OCI-LY3 (cell line): ENCODE results near the gene C18orf63.

Experiments
- EZH2phosphoT487 ChIP-seq: fragments of 200-600 bp; shearing (Covaris generic); IDR thresholded peaks from 2 replicates; pipeline ENCODE4 v1.6.1; 2018; ENCODE audit warnings: antibody characterized with exemption, mixed run types, low read depth
- TF ChIP-seq, protein P1 (sequence below): fragments of 200-600, 300-600 bp; sonication (generic); IDR thresholded peaks from 2 replicates; pipeline ENCODE4 v1.5.1; 2014; ENCODE audit warnings: antibody characterized with exemption, low read length, low read depth

DNA sequence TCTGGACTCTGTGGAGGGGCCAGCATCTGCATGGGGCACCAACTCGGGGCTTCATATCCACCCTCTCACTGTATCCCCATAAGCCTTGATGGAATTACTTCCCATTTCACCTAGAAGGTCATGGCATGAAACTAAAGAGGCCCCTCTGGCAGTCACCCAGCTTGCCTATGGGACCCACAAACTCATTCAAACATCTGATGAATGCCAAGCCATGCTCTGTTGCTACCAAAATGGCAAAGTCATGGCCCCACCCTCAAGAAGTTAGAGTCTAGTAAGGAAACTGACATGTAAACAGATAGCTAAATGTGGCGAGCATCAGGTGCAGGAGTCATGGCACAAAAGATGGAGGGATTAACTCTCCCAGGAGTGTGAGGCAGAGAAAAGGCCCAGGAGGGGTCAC lies 38.3 kb upstream of the C18orf63 start:
- TF ChIP-seq, protein P1, sequence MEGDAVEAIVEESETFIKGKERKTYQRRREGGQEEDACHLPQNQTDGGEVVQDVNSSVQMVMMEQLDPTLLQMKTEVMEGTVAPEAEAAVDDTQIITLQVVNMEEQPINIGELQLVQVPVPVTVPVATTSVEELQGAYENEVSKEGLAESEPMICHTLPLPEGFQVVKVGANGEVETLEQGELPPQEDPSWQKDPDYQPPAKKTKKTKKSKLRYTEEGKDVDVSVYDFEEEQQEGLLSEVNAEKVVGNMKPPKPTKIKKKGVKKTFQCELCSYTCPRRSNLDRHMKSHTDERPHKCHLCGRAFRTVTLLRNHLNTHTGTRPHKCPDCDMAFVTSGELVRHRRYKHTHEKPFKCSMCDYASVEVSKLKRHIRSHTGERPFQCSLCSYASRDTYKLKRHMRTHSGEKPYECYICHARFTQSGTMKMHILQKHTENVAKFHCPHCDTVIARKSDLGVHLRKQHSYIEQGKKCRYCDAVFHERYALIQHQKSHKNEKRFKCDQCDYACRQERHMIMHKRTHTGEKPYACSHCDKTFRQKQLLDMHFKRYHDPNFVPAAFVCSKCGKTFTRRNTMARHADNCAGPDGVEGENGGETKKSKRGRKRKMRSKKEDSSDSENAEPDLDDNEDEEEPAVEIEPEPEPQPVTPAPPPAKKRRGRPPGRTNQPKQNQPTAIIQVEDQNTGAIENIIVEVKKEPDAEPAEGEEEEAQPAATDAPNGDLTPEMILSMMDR: no peak
- TF ChIP-seq EZH2phosphoT487: no peak
